GM21619 (cell line): ENCODE measurements around the gene HSPG2.
A peak's percentile ranks its signal among the peaks of the same experiment; 100 is the strongest.
"Not testable (repeated sequence)": the region's sequence is repeated elsewhere in the genome, so short reads cannot be mapped to it uniquely, and the experiment has no call there.

ENCODE experiments used
- ATAC-seq: cut with Tn5 transposase; IDR thresholded peaks from one replicate; pipeline ENCODE4 v1.9.1; 2021; ENCODE audit not compliant: unreplicated experiment

The HSPG2 gene

DNA sequence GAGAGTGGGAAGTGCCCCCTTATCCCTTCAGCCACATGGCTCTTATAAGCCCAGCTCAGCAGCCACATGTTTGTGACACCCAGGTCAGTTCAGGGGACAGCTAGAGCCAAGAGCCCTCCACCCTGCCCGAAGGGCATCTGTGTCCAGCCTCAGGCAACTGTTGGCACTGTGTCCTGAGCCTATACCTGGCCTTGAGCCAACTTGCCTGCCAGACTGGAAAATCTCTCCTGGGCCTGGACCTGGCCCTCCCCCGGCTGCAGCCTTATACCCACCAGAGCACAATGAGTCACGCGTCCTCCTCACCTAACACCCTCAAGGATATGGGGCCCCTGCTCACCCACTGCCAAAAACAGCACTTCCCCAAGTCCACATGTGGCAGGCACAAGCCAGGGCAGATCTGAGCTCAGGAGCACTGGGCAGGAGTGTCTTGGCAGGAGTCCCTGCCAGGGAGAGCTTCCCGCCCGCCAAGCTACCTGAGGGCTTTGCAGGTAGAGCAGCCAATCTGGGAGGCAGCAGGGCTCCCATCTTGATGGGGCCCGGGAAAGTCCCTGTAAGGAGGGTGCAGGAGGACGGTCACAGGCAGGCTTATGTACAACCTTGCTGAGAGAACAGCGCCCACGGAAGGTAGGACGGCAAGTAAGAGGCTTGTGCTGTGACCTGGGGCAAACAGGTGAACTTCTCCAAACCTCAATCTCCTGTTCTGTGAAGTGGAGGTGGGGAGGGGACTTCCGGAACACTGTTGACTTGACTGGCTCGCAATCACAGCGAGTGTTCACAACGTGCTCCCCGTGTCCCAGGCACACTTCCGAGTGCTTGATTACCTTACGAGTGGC is 19.8 kb upstream of the HSPG2 start:
- no peak for ATAC-seq

DNA sequence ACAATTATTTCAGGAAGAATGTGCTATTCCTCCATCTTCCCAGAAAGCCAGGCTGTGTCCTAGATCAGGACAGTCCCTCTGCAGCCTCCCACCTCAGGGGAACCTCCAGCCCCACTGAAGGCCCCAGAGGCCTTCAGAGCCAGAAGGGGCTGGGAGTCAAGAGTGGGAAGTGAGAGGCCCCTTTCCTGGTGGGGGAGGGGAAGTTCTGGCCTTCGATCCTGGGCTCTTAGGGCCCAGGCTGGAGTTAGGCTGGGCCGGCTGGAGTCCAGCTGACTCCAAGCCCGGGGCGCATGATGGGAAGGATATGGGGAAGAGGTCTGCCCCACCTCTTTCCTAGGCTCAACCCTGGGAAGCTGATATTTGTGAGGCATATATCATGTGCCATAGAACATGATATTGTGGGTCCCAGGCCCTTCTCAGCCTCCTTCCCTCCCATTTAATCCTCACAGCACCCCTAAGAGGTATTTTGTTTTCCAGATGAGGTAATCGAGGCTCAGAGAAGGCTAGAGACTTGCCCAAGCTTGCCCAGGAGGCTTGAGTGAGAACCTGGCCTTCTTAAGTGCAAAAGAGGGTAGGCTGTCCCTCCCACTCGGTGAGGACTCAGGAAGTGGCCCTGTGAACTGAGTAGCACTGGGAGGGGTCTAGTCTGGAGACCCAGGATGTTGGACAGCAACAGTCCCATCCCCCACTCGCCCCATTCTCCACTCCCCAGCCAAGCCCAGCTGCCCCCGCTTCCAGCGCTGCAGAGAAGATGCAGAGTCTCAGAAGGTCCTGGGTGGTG is 18.6 kb upstream of the HSPG2 start:
- no peak for ATAC-seq

DNA sequence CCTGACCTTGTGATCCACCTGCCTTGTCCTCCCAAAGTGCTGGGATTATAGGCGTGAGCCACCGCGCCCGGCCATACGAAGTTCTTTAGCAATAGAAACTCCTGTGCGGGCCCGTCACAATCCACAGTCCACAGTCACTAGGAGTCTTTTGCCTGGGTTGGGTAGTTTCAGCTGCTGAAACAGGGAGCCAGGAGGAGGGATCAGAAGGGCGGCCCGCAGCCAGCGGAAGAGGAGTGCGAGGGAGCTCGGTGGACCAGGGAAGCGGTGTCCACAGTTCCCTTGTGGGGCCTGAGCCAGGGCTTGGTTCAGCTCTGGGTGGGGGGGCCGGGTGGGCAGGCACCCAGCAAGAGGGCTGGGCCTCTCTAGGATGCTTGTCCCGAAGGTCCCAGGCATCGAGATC is 17.9 kb upstream of the HSPG2 start:
- ATAC-seq = no peak

DNA sequence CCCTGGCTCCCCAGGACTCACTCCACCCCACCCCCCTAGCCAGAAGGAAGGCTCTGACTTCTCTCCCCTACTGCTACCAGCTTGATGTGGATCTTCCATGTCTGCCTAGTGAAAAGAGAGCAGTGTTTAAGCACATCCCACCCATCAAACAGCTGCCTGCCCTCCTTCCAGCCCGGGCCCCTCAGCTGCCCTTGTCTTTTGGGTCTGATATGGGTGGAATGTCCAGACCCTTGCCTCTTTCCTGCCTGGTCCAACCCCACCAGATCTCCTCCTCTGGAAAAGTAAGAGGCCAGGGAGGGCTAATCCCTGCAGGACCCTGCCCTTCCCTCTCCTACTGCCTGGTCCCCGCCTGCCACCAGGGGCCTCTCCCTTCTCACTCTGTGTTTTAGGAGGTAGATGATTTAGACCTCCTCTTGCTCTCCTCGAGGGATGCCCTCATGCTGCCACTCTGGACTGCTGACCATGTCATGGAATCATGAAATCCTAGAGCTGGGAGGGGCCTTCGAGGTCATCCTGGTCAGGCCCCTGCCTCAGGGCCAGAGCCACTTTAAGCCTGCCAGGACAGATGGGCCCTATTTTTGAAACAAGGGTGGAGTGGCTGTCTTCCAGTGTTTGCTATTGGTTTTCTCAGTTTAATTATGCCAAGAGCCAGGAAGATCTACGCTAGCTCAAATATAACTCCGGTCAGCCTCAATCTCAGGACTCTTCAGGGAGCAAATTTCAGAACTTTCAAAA is 15.8 kb upstream of the HSPG2 start:
- ATAC-seq = no peak

DNA sequence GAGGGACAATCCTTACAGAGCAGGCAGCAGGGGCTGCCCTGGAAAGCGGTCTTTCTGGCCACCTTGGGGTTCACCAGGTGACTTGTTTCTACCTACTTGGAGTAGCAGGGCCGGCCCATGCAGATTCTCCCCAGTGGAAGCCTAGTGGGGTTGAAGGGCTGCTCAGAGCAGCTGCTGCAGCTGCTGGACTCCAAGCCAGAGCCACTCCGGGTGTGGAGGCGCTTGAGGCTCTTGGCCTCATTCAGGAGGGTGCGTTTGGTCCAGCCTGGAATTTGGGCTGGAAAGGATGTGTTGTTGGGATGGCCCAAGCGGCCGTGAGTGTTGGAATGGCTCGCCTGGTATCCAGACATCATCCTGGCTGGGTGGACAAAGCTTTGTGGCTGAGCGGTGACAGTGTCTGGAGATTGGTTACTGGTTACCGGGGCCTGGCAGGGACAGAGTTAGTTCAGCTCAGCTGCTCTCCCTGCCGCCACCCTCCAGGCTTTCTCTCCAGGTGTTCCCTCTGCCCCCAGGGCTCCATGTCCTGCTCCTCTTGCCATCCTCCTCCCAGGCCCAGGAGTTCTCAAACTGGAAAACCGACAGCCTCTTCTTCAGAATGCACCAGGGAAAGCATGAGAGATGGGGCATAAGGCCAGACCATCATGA is 14.2 kb upstream of the HSPG2 start:
- ATAC-seq = no peak

DNA sequence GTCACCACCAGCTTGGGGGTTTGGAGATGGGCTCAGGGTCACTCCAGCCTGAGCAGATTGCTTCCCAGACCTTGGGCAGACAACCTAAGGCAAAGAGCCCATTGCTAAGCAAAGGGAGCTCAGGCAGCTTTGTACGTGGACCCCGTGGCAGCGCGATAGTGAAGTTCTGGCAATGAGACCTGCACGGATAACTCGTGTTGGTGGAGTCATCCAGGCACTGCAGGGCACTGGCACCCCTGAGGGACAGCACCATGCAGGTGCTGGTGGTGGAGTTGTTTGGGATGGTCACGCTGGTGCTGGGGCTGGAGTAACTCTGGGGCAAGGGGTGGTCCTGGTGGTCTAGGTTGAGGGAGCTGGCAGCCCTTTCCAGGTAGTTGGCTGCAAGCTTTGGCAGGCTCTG is 13.6 kb upstream of the HSPG2 start:
- no peak for ATAC-seq

DNA sequence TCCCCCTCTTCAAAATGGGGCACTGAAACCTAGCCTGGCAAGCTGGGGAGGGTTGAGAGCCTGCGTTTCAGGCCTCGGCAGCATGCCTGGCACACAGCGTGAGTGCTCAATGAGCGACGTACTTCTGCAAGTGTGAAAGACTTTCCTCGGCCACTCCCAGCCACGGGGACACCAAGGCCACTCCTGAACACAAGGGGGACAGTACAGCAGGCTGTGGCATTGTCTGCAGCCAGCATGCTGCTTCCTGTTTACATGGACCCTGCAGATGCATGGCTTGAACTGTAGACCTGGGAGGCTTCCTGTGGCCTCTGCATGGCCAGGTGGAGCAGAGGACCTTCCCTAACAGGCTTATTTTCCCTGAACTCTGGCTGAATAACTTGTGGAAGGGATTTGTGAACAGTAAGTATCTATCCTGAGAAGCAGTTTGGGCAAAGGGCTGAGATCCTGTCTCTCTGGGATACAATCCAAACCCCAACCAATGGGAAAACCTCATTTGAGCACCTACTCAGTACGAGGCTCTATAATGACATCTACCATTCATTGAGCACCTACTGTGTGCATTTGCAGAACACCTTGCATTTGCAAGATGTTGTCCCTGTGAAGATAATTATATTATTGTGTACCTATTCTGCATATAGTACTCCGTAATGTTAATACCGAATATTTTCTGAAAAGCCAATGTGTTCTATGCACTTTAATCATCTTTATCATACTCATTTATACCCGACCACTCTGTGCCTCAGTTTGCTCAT is 9.9 kb upstream of the HSPG2 start:
- no peak for ATAC-seq

DNA sequence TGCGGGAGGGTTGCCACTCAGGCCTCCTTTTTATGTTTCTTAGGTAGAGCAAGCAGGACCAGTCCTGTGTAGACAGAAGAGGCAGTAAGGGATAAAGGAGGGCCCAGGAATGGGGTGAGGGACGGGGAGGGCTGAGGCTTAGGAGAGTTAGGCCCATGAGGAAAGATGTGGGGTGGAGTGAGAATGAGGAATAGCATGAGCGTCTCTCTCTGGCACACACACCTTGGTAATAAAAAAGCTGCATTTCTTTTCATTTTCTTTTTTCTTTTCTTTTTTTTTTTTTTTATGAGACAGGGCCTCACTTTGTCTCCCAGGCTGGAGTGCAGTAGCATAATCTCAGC is 7.6 kb upstream of the HSPG2 start:
- ATAC-seq = no peak

DNA sequence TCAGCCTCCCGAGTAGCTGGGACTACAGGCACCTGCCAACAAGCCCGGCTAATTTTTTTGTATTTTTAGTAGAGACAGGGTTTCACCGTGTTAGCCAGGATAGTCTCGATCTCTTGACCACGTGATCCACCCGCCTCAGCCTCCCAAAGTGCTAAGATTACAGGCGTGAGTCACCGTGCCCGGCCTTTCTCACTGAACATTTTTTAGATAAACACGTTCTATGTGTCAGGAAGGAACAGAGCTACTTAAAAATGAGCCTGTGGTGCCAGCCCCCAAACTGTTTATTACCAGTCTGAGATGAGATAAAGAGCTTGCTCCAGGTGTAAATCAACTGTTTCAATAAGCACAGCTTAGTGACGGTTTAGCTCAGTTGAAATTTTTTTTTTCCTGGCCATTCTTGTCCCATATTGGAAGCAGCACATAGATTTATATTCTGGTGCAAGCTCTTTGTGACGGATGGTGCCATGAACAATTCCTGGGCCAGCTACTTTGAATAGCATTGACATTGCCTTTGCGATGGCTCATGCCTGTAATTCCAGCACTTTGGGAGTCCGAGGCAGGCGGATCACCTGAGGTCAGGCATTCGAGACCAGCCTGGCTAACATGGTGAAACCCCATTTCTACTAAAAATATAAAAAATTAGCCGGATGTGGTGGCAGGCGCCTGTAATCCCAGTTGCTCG is 6.0 kb upstream of the HSPG2 start:
- ATAC-seq = not testable (repeated sequence)

DNA sequence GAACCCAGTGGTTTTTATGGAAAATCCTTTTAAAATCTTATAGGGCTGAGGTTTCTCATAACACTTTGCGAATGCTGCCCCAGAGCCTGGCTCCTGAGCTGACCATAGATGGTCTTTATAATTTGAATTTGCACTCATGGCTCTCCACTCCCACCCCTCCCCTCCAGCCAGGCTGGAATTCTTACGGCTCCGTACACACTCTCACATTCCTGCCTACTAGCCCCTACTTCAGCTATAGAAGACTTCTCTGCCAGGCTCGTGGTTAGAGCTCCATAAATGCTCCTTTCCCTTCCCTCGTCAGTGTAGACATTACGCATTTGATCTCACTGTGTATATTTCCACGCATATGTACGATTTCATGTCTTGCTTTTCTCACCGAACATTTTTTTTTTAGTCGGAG is 5.4 kb upstream of the HSPG2 start:
- no peak for ATAC-seq

DNA sequence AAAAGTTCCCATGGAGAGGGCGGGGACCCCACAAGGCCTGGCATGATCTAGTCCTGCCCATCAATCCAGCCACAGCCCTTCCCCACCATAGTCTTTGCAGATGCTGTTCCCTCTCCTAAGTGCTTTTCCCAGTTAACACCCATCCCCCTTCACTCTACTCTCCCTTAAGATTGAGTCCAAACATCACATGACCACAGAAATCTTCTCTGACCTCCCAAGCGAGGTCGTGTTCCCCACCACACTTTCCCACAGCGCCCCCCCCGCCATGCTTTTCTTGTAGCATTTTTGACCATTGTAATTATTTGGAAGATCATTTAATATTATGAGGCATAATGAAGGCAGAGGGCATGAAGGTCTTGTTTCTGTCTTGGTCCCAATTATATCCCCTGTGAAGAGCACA is 4.3 kb upstream of the HSPG2 start:
- no peak for ATAC-seq

DNA sequence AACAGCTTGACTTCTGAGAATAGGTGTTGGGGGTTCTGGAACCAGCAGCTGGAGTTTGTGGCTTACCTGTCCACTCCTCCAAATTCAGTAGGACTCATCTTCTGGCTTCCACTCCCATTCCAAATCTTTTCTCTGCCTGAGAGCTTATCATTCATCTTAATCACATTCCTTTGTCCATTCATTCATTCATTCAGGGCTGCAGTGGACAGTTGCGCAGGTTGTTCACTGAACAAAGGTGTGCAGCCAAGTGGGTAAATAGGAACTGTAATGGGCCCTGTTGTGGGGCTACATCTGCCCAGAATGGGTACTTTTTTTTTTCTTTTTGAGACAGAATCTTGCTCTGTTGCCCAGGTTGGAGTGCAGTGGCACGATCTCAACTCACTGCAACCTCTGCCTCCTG is 3.4 kb upstream of the HSPG2 start:
- no peak for ATAC-seq

DNA sequence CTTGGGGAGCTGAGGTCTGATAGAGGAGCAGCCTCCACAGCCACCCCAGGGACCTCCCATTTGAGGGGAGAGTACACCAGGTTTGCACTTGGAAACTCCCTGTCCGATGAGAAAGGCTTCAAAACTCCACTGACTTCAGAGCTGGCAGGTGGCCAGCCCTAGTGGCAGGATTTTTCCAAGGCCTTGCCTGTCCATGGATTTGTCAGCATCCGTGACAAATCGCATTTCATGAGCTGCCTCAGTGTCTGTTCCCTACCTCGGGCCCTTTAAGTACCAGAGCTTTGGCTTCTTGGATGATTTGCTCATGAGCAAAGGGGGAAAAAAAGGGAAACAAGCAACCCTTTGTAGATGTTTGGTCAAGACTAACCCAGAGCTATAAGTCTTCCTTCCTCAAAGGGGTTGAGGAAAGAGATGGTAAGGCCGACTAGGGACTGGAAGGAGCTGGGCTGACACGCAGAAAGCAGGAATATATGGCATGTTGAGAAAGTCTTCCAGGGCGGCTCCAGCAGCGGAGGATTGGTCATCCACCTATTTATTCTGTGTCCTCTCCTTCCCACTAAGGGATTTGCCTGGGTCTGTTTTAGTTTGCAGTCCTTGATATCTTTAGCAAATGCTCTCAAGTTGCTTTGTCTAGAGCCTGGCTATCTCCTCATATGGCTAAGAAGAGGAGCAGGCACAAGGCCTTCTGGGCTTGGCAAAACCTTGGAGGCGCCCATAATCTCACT is 2.7 kb upstream of the HSPG2 start:
- ATAC-seq = no peak

DNA sequence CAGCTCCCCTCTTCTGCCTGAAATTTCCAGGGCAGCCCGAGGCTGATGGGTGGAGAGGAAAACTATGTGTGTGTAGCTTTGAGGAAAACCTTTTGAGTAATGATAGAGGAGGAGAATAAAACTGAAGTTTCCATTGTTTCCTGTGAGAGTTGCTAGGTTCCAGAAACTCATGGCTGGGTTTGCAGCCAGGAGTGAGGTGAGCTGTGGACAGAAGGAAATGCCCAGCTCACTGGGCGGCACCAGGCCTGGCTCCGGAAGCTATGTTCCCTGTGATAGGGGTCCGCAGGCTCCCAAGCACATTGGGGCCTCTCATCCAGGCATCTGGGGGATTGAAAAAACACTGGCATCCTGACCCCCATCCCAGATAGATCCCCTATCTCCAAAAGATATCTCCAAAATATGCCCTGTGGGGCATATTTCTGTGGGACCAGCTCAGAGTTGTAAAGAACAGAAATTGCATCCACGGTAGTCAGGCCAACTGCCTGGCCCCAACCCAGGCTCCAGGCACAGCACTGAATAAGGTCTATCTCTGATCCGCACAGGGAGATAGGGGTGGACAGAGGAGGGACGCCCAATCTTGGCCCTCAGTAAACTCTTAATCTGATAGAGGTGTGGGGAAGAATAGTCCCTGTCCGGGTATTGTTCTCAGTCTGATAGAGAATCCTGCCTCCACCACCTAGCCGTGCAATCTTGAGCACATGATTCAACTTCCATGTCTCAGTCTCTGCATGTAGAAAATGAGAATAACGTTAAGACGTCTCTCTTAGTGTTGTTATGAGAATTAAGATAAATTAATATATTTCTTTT is 1.8 kb upstream of the HSPG2 start:
- ATAC-seq = no peak

DNA sequence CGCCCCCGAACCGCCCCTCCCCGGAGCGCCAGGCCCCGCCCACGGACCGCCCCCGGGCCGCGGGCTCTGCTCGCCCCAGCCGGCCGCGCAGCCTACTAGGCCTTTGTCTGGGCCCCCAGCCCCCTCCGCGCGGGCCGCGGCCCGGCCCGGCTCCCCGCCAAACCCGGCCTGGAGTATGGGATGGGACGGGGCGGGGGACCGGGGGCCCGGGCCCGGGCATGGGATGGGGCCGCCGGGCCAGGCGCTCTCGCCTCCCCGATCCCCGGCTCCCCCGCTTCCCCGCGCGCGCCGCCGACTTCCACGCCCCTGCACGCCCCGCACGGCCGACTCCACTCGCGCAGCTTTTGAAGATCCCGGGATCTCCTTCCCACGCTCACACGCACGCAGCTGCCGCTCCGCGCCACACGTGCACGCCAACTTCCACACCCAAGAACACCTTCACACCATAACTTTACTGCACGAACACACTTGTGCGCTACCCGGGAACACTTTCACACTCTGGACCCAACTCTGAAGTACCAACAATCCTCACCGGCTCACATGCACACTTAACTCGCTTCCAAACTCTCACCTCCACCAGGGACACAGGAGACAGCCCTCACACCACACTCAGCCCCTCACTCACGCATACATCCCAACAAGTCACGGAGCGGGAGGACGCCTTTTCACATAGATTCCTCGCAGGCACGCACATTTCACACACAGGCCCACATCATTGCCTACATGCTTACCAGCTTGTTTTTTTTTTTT is 437 bp upstream of the HSPG2 start:
- ATAC-seq = peak; percentile 60

DNA sequence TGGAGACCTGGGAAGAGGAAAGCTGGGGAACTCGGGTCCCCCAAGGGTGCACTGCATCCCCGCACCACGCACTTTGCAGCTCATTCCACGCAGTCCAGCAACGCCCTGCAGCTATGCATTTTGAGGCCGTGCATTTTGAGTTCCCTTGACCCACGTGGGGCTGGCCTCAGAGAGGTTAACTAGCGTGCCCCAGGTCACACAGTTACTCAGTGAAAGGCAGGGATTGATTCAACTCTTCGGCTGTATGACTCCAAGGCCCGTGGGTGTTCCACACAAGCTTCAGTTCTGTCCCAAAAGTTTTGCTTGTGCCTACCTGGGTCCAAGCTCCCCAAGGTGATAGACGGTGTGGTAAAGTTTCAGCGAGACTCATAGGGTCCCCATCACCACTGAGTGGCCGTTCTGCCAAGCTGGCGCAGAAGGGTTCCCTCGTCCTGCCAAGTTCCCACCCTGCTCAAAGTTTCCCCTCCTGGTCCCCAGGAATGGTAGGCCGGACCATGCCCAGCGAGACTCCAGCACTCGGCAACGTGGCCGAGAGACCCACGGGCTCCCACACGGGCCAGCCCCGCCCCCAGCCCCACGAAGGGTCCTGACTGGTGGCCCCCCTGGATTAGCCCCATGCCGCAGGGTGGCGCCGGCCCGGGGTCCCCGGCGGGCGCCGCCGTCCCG is 611 bp downstream of the HSPG2 start:
- ATAC-seq = no peak

DNA sequence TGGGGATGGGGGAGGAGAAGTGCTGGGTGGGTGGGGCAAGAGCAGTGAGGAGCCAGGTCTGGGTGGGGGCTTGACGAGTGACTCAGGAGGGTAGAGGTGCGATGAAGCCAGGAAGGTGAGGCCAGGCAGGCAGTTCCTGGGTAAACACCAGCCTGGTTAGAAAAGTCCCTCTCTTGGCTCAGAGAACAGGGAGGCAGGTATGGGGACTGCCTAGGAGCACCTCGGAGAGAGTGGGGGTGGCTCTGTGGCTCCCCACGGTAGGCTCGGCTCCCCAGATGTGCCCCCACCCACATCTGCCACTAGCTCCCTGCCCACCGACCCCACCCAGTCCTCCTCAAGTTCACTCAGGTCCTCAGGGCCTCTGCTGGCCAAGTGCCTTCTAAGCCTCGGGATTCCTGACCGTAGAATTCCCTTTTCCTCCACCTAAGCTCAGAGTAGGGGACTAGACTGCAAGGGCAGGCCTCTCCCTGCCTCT is 1.2 kb downstream of the HSPG2 start:
- ATAC-seq = no peak
